Cerebellar nuclear complex (tissue), 1 donor: Measurements from ENCODE around the gene CAMTA2.

ENCODE experiments used
- DNase-seq, 2 experiments: peaks; one replicate each; lab custom pipeline; 2025; lab: John Stamatoyannopoulos, UW

CAMTA2 gene

DNA sequence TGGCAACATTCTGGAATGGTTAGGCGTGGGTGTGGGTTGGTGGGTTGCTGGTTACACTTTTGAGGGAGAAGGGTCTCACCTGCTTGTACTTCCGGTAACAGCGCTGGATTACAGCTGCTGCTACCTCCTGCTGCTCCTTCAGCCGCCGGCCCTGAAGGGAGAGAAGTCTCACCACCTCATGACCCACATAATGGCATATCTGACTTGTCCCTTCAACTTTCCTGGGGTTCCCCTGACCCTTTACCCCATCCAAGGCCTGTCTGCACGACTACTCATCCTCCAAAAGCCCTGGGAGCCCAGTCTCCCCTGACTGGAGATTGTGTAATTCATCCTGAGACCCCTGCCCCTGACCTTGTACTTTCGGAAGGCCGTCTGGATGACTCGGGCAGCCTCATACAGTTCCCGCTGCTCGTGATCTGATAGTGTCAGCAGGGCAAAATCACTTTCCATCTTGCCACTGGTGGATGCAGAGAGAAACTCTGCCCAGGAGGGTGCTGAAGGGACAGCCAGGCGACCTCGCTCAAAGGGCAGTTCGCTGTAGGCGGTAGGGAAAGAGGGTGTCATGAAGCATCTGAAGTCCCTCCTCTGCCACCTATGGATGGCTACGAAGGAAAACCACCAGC lies 17.8 kb downstream of the CAMTA2 start:
- DNase-seq, result no peak

DNA sequence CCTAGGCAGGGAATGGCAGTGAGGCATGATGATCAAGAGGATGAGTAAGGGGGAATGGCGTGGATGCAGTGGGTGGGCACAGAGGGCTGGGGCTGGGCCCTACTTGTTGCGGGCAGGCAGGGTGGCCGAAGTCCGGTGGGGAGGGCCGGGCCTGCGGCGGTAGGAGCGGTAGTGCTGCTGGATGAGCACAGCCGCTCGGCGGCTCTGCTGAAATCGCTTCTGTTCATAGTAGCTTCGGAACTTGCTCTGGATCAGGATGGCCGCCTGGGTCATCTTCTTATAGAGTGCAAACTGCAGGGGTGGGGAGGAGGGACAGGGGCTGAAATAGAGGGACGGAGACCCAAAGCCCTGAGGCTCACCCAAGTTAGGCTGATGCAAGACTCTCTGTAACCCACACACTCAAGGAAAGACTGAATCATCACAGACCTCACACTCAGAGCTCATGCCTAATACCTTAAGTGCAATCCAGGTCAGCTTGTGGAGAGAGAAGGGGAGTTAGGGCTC lies 18.4 kb downstream of the CAMTA2 start:
- no peak for DNase-seq

DNA sequence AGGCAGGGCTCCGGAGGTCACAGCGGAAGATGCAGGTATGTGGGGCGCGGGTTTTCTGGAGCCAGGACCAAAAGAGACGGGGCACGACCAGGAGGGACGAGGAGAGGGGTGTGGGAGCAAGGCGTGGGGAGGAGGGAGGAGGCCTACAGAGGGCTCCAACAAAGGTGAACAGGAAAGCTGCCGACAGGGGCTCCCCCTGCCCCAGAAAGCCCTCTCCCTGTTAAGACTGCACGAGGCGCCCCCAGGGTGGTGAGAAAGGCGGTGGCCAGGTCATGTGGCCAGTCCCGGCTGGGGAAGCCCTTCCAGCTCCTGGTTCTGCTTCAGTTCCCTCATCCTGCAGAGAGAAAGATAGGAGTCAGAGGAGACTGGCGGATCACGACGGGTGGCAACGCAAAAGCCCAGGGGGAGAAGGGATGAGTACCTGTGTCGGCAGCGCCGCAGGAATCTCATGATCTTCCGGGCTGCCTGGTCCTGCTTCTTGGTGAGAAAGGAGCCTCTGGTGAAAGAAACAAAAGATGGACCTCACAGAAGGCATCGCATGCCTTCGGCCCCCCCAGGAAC lies 18.9 kb downstream of the CAMTA2 start:
- no peak for DNase-seq

DNA sequence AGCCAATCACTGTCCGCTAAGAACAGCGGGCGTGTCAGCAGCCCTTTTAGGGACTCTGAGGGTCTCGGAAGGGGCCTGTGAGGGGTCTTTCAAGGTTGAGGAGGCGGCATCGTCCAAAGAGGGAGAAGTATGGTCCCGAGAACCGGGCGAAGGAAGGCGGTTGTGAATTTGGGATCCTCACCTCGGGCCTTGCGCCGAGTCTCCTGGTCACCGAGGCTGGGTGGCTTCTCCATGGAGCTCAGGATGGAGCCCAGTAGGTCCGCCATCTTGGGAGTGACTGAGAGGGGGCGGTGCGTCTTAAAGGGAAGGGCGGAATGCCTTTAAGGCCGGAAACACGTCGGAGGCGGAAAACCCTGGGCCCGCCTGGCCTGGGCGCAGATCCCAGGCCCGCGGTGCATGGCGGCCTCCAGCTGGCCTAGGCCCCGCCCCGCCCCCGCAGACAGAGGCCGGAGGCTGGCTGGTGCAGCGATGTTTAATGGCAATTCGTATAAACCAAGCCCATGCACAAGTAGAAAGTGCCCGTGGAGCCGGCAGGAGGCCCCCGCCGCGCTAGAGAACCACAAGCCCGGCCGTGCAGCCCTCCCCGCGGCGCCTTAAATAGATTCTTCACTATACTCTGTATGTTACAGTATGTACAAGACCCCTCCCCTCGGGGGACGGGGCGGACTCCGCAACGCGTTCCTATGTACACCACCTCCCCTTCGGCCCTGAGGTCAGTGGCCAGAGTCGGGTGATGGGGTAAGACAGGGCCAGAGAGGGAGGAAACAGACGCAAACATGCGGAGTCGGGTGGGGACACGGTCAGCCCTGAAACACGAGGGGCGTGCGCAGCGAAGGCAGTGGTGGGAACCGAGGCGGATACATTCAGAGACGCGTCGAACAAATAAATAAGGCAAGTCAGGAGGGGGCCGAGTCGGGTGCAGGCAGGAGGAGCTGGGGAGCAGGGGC lies 19.7 kb downstream of the CAMTA2 start, which contains the start of gene SPAG7:
SPAG7 (minus strand) TSS at position 279 of the 947 bp plus-strand sequence; CDS start at position 266, 13 bp downstream.
- peak; percentile 80 to 90 for DNase-seq

DNA sequence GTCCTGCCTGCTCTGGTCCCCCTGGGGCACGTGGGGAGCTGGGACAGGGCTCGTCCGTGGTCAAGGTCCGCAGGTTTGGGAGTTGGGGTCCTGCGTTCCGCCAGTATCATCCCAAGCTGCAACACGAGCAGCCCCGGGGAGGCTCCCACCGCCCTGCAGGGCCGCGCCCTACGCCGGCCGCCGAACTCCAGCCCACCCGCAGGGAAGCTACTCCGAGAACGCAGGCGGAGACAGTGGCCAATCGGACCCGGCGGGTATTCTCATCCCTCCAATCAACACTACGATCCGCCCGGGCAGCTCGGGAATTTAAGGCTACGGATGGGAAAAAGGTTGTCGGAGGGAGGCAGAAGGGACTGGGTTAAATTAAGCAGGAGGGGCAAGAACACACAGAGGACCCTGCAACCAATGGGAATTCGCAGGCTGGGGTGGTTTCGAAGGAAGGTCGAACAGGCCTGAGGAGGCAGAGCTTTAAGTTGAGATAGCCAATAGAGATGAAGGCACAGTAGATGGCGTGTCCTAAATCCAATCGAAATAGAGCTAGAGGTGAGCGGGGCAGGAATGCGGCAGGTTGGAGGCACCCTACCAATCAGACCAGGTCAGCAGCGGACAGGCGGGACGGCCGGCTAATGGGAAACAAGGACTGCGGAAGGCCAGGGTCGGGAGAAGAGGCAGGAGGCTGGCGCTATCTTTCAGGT lies 20.5 kb downstream of the CAMTA2 start:
- peak; percentile 99 to 100 for DNase-seq

DNA sequence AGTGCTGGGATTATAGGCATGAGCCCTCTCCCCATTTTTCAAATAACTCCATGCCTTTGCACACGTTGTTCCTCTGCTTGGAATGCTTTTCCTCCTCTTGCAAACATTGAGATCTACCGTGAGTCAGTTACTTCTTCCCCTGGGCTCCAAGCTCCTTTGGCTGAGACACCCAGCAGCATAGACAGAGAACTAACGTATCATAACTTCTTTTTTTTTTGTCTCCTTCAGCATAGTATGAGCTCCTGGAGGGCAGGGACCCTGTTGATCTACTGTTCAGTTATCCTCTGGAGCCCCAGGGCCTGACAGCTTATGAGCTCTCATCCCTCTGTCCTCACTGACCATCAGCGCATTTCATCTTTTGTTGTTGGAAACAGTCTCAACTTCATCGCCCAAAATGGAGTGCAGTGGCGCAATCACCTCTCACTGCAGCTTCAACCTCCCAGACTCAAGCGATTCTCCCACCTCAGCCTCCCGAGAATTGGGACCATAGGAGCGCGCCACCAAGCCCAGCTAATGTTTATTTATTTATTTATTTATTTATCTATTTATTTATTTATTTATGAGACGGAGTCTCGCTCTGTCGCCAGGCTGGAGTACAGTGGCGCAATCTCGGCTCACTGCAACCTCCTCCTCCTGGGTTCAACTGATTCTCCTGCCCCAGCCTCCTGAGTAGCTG lies 22.0 kb downstream of the CAMTA2 start:
- no peak for DNase-seq

DNA sequence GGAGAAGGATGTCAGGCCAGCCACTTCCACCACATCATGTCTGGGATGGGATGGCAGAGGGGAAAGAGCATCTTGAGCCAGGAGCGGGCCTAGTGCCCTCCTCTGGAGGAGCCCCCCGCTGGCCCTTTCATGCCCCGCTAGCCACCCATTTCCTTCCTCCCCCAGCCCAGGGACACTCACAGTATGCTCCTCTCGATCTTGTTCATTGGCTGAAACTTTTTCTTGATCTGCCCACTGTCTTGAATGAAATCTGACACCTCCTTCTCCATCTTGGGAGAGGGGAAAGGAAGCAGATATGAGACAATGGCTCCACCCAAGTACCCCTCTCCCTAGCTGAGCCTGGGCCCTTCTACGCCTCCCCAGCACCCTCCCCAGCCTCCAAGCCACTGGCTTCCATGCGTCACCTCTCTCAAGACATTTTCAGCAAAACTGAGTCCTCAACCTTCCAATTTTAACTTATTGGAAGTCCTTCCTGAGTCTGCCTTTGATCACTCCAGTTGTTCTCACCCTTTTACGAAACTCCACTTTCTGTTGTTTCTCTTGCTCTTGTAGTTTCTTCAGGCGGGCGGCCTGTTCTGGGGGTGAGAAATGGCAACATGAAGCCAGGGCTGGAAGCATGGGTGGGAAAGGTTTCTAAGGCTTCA lies 27.1 kb downstream of the CAMTA2 start:
- no peak for DNase-seq

DNA sequence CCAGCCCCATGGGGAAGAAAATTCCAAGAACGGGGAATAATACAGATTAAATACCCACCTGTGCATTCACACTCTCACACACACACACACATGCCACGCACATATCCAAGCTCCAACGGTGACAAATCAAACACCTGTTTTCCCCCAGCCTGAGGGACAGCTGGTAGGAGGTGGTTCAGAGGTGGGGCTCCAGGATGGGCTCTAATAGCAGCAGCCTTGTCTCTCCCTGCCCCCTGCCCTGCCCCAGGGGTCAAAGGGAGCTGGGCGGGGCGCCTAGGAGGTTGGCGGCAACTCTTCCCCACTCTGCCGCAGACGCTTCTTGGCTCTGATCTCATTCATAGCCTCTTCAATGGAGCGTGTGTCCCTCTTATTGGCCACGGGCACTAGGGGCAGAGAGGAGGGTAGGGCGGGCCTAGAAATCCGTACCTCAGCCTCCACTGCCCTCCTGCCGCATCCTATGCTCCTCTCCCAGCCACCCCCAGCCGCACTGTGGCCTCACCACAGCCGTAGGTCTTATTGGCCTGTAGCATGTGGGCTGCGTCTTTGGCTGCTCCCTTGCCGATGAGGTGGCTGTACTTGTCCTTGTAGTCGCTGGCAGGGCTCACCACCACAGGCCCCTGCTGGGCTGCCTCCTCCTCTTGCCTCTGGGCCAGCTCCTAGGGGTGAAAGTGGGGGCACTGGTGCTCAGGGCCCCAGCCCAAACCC lies 28.1 kb downstream of the CAMTA2 start:
- no peak for DNase-seq

DNA sequence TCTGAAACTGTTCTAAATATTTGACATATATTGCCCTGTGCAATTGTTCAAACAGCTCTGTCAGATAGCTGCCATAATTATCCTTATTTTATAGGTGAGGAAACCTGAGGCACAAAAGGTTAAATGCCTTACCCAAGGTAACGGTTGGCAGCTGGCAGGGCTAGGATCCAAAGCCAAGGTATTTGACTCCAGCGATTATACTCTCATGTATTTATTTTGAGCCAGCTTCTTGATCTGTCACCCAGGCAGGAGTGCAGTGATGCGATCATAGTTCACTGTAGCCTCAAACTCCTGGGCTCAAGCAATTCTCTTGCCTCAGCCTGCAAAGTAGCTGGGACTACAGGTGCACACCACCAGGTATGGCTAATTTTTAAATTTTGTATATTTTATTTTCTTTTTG lies 29.4 kb downstream of the CAMTA2 start:
- no peak for DNase-seq

DNA sequence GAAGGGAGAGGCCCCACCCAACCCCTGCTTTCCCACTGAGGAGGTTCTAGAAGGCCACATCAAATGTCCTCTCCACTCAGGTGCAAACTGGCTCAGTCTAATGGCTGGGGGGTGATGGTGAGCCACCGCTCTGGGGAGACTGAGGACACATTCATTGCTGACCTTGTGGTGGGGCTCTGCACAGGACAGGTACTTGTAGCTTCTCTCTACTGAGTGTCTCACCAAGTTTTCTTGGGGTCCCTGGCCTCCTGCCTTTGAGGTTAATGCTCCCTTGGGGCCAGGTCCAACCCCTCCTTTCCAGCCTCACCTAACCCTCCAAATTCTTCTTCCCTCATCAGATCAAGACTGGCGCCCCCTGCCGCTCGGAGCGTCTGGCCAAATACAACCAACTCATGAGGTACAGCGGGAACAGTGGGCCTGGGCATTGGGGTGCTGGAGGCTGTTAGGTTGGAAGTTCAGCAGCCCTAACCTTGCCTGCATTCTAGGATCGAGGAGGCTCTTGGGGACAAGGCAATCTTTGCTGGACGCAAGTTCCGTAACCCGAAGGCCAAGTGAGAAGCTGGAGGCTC lies 30.9 kb downstream of the CAMTA2 start:
- DNase-seq, result no peak

DNA sequence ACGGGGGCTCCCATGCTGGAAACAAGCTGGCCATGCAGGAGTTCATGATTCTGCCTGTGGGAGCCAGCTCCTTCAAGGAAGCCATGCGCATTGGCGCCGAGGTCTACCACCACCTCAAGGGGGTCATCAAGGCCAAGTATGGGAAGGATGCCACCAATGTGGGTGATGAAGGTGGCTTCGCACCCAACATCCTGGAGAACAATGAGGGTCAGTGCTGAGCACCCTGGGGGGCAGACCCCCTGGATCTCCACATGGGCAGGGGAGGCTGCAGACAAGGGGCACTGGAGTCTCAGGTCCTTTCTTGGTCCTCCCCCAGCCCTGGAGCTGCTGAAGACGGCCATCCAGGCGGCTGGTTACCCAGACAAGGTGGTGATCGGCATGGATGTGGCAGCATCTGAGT lies 32.4 kb downstream of the CAMTA2 start:
- DNase-seq, result no peak

DNA sequence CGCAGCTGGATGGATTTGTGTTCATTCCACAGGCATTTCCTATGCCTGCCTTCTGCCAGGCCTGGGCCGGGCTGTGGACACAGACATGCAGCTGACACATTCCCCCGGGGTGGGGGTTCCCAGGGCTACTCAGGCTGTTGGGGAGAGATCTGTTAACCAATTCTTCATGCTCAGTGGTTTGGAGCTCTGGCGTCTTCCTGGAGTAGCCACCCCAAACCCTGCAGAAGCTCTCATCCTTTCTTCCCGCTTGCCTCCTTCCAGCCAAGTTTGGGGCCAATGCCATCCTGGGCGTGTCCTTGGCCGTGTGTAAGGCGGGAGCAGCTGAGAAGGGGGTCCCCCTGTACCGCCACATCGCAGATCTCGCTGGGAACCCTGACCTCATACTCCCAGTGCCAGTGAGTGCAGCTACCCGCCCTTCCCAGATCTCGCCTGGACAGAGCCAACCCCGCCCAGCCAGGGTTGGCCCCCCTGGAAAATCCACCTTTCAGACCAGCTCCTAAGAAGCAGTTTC lies 34.0 kb downstream of the CAMTA2 start:
- no peak for DNase-seq

DNA sequence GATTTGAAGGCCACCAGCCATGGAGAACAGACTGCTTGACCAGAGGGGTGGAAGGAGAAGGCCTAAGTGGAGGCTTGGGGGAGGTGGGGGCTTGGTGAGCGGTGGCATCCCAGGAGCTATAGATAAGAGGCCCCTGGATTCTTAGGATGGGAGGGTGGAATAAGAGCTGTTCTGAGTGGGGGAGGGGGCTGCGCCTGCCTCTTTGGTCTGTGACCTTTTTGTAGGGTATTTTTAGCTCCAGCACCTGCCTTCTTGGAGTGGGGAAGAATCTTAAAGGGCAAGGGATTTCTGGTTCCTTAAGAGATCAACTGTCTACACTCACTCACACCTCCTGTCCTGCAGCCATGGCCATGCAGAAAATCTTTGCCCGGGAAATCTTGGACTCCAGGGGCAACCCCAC lies 36.0 kb downstream of the CAMTA2 start:
- no peak for DNase-seq

DNA sequence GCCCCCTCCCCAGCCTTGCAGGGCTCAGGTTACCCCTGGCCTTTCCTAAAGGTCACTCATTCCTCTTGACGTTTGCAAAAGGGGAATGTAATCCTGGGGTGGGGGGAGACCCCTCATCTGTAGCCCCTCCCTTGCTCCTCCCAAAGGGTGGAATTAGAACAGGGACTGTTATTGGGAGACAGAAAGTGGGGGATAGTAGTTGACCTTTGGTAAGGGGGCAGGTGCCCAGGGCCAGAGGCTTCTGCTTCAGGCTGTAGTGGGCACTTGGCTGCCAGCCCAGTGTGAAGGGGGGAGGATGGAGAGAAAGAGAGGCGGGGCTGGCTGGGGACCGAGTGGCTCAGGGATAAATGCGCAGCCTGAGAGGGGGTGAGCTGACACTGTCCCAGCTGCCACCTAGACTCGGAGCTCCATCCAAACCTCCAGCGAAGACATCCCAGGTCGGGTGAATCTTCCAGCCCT lies 36.7 kb downstream of the CAMTA2 start, which contains the start of gene ENO3:
ENO3 (plus strand) TSS at position 374 of the 459 bp plus-strand sequence. CDS start 711 bp downstream, outside the sequence.
- DNase-seq, result no peak

DNA sequence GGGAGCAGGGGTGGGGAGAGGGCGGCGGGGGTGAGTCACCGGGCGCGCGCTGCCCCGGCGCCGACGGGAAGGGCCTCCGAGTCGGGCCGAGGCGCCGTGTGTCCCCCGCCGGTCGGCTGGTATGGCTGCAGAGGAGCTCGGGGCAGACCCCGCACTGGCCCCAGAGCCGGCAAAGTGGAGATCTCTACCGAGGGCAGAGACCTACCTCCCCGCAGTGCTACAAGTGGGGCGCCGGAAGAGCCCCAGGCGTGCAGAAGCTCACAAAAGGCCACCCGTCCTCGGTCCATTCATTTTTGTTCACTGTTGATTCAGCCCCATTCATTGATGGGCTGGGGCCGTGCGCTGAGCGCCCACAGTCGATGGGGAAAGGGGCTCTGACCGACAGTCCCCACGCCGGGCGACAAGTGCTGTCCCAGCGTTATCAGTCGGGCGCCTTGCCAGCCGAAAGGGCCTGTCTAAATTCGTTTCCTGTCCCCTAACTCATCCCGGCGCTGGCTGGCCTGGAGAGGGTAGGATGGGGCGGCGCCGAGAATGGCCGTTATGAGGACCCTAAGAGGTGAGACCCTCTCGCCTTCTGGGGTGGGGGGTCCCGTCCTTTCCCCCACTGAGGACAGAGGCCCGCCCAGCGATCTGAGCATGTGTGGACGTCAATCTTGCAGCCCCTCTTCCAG lies 37.3 kb downstream of the CAMTA2 start:
- DNase-seq, result no peak

DNA sequence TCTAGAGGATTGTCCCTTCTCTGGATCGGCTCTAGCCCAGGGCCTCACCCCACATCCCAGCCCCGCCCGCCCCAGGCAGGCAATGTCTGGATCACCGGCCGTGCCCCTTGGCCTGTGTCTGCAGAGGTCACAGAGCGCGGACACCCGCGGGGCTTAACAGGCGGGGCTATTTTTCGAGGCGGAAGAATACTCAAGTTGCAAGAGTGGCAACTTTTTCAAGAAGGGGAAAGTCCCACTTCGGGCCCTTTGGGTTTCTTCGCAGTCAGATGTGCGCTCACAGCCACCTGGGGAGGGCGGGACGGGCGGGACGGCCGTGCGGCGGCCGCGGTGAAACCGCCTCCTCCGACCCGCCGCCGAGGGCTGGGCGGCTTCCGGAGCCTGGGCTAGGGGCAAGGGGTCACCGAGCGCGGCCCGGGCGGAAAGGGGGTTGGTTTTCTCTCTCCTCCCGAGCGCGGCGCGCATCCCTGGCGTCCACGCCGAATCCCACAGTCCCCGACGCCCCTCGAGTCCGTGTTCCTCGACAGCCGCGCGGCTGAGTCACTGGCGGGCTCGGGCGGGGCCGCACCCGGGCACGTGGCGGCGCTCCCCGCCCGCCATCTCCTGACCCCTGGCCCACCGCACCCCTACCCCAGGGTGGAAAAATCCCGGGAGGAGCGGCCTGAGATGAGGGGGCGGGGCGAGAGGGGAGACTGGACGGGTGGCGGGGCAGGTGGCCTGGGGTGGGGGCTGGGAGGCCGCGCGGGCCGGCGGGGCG lies 38.0 kb downstream of the CAMTA2 start:
- no peak for DNase-seq

DNA sequence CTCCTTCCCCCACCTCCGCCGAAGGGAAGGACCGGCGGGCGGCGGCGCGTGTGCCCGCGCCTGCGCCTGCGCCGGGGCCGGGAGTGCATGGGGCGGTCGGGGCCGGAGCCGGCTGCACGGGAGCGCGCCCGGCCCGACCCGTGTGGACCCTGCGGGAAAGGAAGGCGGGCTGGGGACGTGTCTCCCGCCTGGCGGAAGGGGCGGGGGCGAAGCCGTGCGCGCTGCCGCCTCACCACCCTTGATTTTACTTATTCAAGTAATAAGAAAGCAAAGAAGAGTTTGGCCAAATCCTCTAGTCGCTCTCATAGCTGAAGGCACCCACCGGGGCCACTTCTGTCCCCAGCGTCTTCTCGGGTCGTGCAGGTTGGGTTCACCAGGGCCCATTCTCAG lies 38.5 kb downstream of the CAMTA2 start:
- DNase-seq, result no peak
